ENCODE results near the gene VEGFB. TPM values are rescaled to one million over a fixed set of nuclear protein-coding genes. Genes with fewer than 3 reads are reported as not detected.

The VEGFB gene
- total and polyA plus RNA-seq, 2 donors (not counting 3 experiments of a cell fraction or from before 2014, with no cell fraction given) = 19.3 to 98.1 TPM

- DNase-seq (ENCODE audit: low read depth, low spot score) (no peak), FAIRE-seq (no peak)
- H2AFZ ChIP-seq (ENCODE audit: low read depth, low read length) = no peak overlapping the region
- no peak overlapping the region for H3K4me2 ChIP-seq (ENCODE audit: insufficient read depth, low read length)
- no TSS peak for BruUV-seq (replicated peaks)
- H3K9me3 ChIP-seq (replicated peaks; ENCODE audit: control insufficient read depth, insufficient read depth, low read length) = no peaks in the 10 kb centered on the region
- ChIA-PET CTCF (interaction anchor here (4.9 to 11.5 kb wide), 2 partner anchors 7 to 94 kb away, joined by 40 to 413 read pairs; partner anchors contain the start of genes CATSPERZ and ESRRA), POLR2A (no interaction called here)
- intact Hi-C loops (cut with micrococcal nuclease) = no loop called here
- peak overlapping the region; percentile 91 for H3K27ac ChIP-seq (ENCODE audit: insufficient read depth, low read depth, low read length)
- no peaks in the 10 kb centered on the region for H3K9me1 ChIP-seq (replicated peaks; ENCODE audit: control insufficient read depth, extremely low read depth, insufficient read depth, low read length)
- peaks cover 12% of the 10 kb centered on the region for H3K79me2 ChIP-seq (ENCODE audit: control insufficient read depth, insufficient read depth, low read length)
- no peak overlapping the region for H3K4me3 ChIP-seq (replicated peaks in 1 of 3; ENCODE audit: insufficient read depth in 1 of 3, low read depth in 1 of 3, low read length in 3 of 3)
- H3K36me3 ChIP-seq (ENCODE audit: control insufficient read depth in 2 of 2, extremely low read depth in 1 of 2, insufficient read depth in 2 of 2, low read length in 2 of 2) = peaks cover under 1 to 9% of the 10 kb centered on the region in 2 experiments
- peaks cover 34% of the 10 kb centered on the region for H3K4me1 ChIP-seq (ENCODE audit: control insufficient read depth, extremely low read depth, insufficient read depth, low read length)
- H3K9ac ChIP-seq (replicated peaks; ENCODE audit: extremely low read depth, insufficient read depth, low read length) = no peak overlapping the region
- dilution Hi-C loops (cut with MboI; ENCODE audit: extremely low pct_ligation_motif_present, low sequenced_read_pairs) = no loop called here
- TF ChIP-seq FOS (IDR thresholded peaks at IDR 0.05; ENCODE audit: borderline replicate concordance, insufficient read depth, low read length) (no peak), CTCF (IDR thresholded peaks at IDR 0.05; ENCODE audit: extremely low read depth in 1 of 2, insufficient read depth in 1 of 2, low read depth in 1 of 2, low read length in 2 of 2) (no peak), JUN (IDR thresholded peaks at IDR 0.05; ENCODE audit: borderline replicate concordance, insufficient read depth, insufficient read length, low read depth) (no peak), MYC (IDR thresholded peaks at IDR 0.05; ENCODE audit: low read depth, low read length) (no peak)
- H4K20me1 ChIP-seq (replicated peaks; ENCODE audit: control insufficient read depth, extremely low read depth, insufficient read depth, low read length) = no peaks in the 10 kb centered on the region
- no peaks in the 10 kb centered on the region for H3K27me3 ChIP-seq (ENCODE audit: control insufficient read depth in 2 of 2, insufficient read depth in 2 of 2, low read length in 2 of 2)
These were observed 25.4 kb upstream of the VEGFB start for GRCh38 chr11:64208796-64209562.

- Histone ChIP-seq H3K4me3 (replicated peaks in 1 of 3; ENCODE audit: insufficient read depth in 1 of 3, low read depth in 1 of 3, low read length in 3 of 3) (no peak overlapping the region), H3K36me3 (ENCODE audit: control insufficient read depth in 2 of 2, extremely low read depth in 1 of 2, insufficient read depth in 2 of 2, low read length in 2 of 2) (peaks cover 0 to 7% of the 10 kb centered on the region in 2 experiments), H3K9me1 (replicated peaks; ENCODE audit: control insufficient read depth, extremely low read depth, insufficient read depth, low read length) (no peaks in the 10 kb centered on the region), H3K27ac (ENCODE audit: insufficient read depth, low read depth, low read length) (no peak overlapping the region), H3K9ac (replicated peaks; ENCODE audit: extremely low read depth, insufficient read depth, low read length) (no peak overlapping the region), H3K4me1 (ENCODE audit: control insufficient read depth, extremely low read depth, insufficient read depth, low read length) (peaks cover 34% of the 10 kb centered on the region), H4K20me1 (replicated peaks; ENCODE audit: control insufficient read depth, extremely low read depth, insufficient read depth, low read length) (no peaks in the 10 kb centered on the region), H3K79me2 (ENCODE audit: control insufficient read depth, insufficient read depth, low read length) (peaks cover 12% of the 10 kb centered on the region), H3K27me3 (ENCODE audit: control insufficient read depth in 2 of 2, insufficient read depth in 2 of 2, low read length in 2 of 2) (no peaks in the 10 kb centered on the region), H3K4me2 (ENCODE audit: insufficient read depth, low read length) (no peak overlapping the region), H2AFZ (ENCODE audit: low read depth, low read length) (no peak overlapping the region), H3K9me3 (replicated peaks; ENCODE audit: control insufficient read depth, insufficient read depth, low read length) (no peaks in the 10 kb centered on the region)
- no peak for FAIRE-seq
- intact Hi-C loops (cut with micrococcal nuclease) (no loop called here), dilution Hi-C loops (cut with MboI; ENCODE audit: extremely low pct_ligation_motif_present, low sequenced_read_pairs) (no loop called here)
- TF ChIP-seq CTCF (IDR thresholded peaks at IDR 0.05; ENCODE audit: extremely low read depth in 1 of 2, insufficient read depth in 1 of 2, low read depth in 1 of 2, low read length in 2 of 2) (no peak), EZH2 (IDR thresholded peaks at IDR 0.05; ENCODE audit: borderline replicate concordance, low read depth, low read length, severe bottlenecking) (no peak), POLR2AphosphoS5 (IDR thresholded peaks at IDR 0.05; ENCODE audit: insufficient read depth, low read depth, low read length) (no peak), MAX (IDR thresholded peaks at IDR 0.05; ENCODE audit: insufficient read depth, insufficient read length) (no peak), GATA2 (IDR thresholded peaks at IDR 0.05; ENCODE audit: insufficient read depth, insufficient read length, low read depth, low read length) (no peak), JUN (IDR thresholded peaks at IDR 0.05; ENCODE audit: borderline replicate concordance, insufficient read depth, insufficient read length, low read depth) (no peak), POLR2A (IDR thresholded peaks at IDR 0.05; ENCODE audit: low read depth, low read length) (no peak), MYC (IDR thresholded peaks at IDR 0.05; ENCODE audit: low read depth, low read length) (no peak), FOS (IDR thresholded peaks at IDR 0.05; ENCODE audit: borderline replicate concordance, insufficient read depth, low read length) (no peak)
- BruUV-seq (replicated peaks) = no TSS peak
- POLR2A ChIA-PET = no interaction called here
- no peak for DNase-seq (ENCODE audit: low read depth, low spot score)
- CTCF ChIA-PET = interaction anchor here (11.5 kb wide), 1 partner anchor 94 kb away, joined by 413 read pairs; the partner anchor contains the start of genes CATSPERZ and ESRRA
These were observed 24.9 kb upstream of the VEGFB start for GRCh38 chr11:64209563-64209843.
